Amygdala (tissue), 56 donors: ENCODE data around the gene ZBTB20.
A peak's percentile ranks its signal among the peaks of the same experiment; 100 is the strongest.

Experiments
- DNase-seq, 56 donors: peaks; one replicate each; lab custom pipeline; 2025; lab: John Stamatoyannopoulos, UW

ZBTB20 gene

DNA sequence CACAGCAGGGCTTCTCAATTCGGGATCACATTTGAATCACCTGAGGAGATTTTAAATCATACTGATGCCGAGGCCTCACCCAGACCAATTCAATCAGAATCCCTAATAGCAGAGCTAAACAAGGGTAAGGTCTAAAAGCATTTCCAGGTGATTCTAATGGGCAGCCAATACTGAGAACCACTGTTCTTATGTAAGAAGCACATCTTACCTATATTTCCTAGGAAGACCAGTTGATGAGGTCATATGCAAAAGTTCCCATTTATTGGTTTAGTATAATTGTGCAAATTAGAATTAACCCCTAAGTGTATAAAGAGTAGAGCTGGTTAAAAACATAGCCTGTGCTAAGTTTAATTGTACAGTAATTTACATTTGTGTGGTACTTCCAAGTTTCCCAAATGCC, 851.1 kb downstream of the ZBTB20 start:
- DNase-seq, result no peak

DNA sequence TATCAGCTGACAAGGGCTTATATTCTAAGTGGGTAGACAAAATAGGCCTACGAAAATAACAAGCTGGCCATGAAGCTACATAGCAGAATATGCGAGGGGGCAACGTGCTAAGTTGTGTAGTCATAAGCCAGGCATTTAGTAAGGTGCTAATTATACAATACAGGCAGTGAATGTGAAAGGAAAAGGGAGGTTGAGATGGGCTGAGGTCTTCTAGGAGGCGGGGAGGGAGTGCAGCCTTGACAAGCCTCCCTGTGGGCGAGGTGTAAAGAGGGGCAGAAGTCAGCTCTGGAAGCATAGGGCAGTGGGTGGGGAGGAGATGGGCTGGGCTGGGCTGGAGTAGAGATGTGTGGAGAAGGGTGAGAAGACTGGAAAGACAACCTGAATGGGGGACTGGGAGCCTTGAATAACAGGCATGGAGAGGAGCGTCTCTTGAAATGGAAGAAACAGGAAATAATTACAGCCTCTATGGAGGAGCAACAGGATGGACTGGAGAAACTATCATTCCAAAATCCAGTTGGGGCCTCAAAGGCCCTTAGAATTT, 852.1 kb downstream of the ZBTB20 start:
- DNase-seq, result no peak

- no peak for DNase-seq
Observed at GRCh38 chr3:114293838-114294535, 853.1 kb downstream of the ZBTB20 start, which contains the start of gene TIGIT. Gene TIGIT (plus strand): TSS chr3:114294028. CDS start chr3:114294062, 34 bp downstream.

DNA sequence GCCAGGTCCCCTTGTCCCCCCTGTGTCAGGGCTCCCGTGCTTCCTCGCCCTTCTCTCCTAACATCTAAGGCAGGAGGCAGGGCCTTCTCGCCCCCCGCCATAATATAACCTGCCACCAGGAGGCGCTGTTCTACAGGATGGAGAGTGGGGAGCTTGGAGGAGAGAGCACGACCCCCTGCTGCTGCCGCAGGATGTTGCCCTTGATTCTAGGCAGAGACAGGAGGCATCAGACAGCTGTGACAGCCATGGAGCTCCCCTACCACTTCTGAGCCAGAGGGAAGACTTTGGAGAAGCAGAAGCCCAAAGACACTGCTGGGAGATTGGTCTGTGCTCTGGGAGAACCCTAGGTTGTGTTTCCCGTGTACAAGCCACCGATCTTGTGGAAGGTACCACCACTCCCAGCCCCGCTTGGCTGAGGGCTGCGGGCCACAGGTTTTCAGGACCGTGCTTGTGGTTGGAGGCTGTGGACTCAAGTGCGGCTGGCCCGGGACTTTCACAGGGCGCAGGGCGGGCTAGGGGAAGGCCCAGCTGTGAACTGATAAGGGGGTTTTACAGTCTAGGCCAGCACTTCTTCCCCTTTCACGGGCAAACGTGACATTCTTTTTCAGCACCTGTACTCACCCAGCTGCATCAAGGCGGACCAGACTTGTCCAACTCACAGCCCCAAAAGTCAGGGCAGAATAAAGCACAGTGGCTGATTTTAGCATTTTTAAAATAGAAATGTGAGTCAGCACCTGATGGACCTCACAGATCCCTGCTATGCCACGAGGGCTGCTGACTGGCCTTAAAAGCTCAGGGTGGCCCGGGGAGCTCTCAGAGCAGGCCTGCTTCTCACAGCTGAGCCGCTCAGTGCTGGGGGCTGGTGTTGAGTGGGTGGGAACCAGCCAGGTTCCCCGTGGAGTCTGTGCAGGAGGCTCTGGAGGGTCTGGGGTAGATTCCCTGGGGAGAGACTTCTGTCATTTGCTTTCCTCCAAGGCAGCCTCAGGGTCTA, 855.9 kb downstream of the ZBTB20 start:
- DNase-seq, result peak in 20 of 56 donors; percentile 1 to 39 (median 7)

DNA sequence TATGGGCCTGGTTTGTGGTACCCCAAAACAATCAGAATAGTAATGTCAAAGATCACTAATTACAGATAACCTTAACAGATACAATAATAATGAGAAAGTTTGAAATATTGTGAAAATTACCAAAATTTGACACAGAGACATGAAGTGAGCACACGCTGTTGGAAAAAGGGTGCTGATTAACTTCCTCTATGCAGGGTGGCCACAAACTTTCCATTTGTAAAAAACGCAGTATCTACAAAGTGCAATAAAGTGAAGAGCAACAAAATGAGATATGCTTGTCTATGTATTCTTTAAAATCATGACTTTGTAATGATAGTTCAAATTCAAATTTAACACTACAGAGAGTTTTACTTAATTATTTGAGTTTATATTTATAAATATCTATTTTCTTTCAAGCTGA, 860.8 kb downstream of the ZBTB20 start:
- DNase-seq, result no peak

GRCh38 chr3:114285648-114286230, 861.3 kb downstream of the ZBTB20 start:
- DNase-seq, result no peak

DNA sequence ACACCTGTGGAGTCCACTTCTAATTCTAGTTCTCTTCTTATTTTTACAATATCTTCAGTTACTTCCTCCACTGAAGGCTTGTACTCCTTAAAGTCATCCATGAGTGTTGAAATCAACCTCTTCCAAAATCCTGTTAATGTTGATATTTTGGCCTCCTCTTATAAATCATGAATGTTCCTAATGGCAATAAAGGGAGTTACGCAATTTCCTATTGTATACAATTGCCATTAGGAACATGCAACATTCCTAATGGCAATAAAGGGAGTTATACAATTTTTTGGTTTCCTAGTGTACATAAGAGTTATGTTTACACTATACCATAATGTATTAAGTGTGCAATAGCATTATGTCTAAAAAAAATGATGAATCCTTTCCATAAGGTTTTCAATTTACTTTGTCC, 862.4 kb downstream of the ZBTB20 start:
- no peak for DNase-seq
